HT1080 (cell line): ENCODE results near the gene PCNX2. TPM values are rescaled to one million over a fixed set of nuclear protein-coding genes. Genes with fewer than 3 reads are reported as not detected.

Experiments used
- DNase-seq: peaks from one replicate; pipeline ENCODE4 v3.0.0-alpha.2; 2015; ENCODE audit warnings: low read depth
- total RNA-seq: library from RNA; depleted of rRNA; stranded (reverse); fragments of >200 nt; shearing (Covaris generic); gene quantifications from 2 replicates; pipeline ENCODE4 v1.2.3, GENCODE V29; 2014

Gene PCNX2
- total RNA-seq, 1 experiment from 2014 or later: 10.5 TPM

DNA sequence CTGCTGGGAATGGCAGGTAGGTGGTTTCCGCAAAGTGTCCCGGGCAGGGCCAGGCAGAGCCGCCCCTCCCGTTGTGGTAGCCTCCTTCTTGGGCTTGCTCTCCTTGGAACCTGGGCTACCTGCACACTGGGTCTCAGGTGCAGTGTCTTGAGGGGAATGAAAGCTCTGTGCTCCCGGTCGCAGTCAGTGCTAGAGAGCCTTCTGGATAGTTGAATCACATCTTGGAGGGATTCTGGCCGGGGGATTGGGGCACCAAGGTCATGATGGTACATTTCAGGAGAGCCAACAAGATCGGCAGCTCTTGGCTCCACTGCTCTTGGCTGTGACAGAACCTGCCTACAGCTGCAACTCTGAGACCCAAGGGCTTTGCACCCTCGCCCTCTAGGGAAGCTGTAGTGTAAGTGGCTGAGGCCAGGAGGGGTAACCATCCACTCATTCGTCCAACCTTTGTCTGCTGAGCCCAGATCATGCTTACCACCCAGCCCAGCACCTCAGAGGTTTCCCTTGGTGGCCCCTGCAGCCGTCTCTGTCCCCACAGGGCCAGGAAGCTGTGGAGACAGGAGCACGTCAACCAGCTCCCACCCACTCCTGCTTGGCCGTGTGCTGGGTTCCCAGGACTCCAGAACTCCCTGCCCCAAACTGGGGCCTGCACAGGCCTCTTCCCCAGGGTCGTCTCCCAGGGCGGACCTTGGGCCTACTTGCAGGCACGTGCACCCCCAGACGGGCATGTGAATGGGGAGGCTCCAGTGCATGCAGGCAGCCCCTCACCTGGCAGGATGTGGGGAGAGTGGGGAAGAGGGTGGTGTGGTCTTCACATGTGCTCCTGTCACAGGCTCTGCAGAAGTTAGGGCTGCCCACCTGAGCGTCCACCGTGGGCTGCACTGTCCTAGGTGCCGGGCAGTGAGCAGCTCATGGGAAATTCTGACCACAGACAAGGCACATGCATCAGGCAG lies 305.1 kb downstream of the PCNX2 start:
- no peak for DNase-seq

GRCh38 chr1:232988572-232989040 lies 306.9 kb downstream of the PCNX2 start:
- peak; percentile 37 for DNase-seq

GRCh38 chr1:232987774-232988140 lies 307.8 kb downstream of the PCNX2 start:
- no peak for DNase-seq

GRCh38 chr1:232987046-232987773 lies 308.3 kb downstream of the PCNX2 start:
- no peak for DNase-seq

- DNase-seq: no peak
Observed at GRCh38 chr1:232986527-232986922, 309.0 kb downstream of the PCNX2 start.

- DNase-seq: no peak
Observed at GRCh38 chr1:232985882-232986526, 309.5 kb downstream of the PCNX2 start.

DNA sequence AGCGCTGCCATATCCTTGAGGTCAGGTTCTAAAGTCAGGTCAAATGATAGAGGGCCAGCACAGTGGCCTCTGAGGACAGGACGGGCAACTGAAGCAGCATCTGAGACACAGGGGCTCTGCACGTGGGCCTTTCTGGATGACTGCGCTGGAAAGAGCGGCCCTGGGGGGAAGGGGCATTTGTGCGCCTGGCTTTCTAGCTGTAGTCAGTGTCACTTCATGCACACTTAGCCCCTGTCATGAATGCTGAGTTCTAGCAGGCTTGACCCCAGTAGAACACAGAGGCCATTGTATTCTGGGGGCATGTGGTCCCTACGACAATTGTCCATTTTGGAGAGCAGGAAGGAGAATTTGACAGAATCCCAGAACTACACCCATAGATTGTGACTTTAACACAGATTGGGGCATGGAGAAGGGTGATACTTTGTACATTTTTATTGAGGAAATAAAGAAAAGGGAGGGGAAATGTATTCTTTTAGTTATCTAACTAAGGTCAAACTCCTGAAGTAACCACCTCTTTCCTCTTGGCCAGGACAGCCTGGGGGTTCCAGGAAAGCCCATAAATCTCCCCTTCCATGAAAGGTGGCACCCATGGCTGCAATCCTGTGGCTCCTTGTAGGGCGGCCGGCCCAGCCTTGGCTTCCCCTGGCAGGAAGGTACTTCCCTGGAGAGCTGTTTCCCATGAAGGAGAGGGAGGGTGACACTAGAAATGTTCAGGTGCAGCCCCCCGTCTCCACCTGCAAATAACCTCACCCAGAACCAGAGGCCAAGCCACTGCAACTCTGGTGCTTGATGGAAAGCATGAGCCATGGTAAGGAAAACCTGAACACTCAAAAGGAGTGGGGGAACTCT lies 310.7 kb downstream of the PCNX2 start:
- no peak for DNase-seq

DNA sequence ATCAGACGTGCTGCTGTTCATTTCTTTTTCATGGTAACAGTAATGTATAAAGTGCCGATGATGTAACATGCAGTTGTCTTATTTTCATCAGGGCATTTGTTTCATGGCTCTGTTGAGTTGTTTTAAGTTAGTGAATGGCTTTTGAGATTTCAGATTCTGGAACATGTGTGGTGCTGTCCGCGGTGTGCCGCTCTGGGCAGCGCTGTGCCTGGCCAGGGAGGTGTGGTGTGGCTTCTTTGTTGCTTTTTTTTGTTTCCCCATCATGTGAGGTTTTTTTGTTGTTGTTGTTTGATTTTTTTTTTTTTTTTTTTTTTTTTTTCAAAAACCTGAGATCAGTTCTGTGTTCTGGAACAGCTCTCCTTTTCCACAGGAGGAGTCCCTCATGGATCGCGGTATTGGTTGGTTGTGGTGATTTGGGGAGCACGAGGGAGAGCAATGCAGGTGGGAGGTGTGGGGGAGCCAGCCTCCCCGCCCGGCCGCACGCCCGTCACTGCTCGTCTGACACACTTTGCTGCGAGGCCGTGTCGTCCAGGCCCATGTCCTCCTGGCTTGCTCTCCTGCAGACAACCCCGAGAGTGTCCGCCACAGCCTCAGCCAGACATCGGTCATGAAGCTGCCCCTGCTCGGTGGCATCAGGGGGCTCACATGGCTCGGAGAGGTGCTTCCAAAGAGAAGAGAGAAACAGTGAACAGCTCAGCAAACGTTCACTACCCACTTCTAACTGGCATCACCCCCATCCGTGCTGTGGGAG lies 311.5 kb downstream of the PCNX2 start:
- DNase-seq: no peak

GRCh38 chr1:232983375-232983774 lies 312.1 kb downstream of the PCNX2 start:
- DNase-seq: no peak

DNA sequence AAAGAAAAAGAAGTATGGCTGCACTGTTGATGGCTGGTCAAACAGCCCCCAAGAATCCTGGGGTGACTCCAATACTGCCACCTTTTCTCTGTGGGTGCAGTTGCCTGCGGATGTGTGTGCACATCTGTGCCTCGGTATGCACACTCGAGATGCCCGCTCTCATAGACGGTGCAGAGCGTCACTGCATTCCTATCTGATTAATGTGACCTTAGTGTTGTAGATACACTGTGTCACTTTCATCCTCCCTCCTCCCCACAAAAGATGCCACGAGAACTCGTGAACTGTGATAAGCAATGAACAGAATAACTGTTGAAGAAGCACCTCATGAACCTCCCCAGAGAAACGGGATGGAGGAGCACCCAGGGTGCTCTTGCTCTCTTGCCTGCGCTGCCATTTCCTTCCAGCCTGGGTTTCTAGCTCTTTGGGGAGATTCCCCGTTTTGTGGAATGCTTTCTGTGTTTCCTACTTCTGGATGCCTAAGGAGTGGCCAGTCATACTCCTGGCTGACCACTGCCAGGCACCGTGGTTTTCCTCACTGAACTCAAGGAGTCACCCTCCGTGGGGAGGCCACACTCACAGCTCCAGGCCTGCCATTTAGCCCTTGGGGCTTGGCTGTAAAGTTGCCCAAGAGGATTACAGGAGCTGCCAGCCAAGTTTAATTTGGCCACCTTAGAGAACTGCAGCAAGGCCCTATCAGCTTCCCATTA lies 313.1 kb downstream of the PCNX2 start:
- DNase-seq: peak; percentile 62

DNA sequence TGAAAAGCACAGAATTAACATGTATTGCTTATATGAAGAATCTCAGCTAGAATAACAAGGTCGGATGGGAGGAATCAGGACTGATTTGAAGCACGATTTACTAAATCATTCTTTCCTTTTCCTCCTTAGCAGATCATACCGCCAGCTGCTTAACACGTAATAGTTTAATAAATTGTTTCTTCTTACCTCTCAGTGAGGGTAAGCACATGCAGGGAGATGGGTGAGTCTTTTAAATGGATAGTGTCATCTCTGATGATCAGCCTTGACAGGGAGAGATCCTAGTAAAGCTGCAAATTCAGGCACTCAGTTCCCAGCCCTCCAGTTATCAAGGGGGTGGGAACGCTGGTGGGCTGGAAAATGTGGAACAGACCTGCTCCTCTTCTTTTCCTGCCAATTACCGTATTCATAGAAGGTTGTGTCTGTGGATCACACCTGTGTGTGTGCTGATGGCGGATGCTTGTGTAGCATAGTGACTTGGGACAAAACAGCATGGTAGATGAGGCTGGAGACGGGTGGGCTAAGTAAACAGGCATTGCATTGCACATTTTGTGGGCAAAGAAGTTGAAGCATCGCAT lies 314.5 kb downstream of the PCNX2 start:
- no peak for DNase-seq

GRCh38 chr1:232980355-232980978 lies 315.1 kb downstream of the PCNX2 start:
- DNase-seq: no peak

DNA sequence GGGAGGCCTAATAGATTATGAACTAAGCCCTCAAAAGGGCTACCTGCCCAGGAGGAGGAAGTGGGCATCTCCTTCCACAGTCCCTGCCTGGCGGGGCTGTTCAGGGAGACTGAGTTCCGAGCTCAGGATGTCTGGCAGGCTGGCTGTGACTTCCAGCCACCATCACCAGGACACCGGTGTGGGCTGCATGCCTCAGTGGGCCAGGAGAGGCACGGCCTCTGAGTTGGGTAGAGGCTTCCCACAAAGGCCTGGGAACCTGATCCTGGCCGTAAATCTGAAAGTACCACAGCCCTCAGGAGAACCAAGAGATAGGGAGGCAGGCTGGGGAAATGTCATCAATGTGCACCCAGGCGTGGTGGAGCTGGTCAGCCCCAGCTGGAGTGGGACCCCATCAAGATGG lies 316.0 kb downstream of the PCNX2 start:
- DNase-seq: no peak

GRCh38 chr1:232978815-232979214 lies 316.7 kb downstream of the PCNX2 start:
- no peak for DNase-seq

GRCh38 chr1:232978091-232978634 lies 317.4 kb downstream of the PCNX2 start:
- DNase-seq: no peak

DNA sequence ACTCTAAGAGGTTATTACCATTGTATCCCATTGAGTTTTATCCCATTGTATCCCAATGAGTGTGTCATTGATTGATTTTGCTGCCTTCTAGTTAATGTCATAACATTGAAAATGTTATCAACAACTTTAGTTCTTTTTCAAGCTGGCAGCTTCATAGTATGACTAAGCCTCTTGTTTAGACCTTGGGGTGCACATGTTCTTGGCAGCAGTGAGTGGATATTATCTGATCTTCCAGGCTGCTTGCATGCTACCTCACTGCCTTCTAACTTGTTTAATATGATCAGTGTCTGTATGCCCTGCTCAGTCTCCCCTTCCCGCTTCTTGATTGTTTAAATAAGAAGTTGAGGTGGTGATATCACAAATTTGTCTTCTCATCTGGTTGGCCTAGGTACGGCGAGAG lies 320.6 kb downstream of the PCNX2 start:
- no peak for DNase-seq

GRCh38 chr1:232973652-232974611 lies 321.6 kb downstream of the PCNX2 start:
- DNase-seq: no peak
